Spleen (tissue), 7 donors: ENCODE data around the gene DDX56.

Experiments used
- POLR2AphosphoS5 ChIP-seq, 3 donors: sonication (generic); formaldehyde crosslinking; IDR thresholded peaks; one replicate each; pipeline ENCODE4 v1.5.1; 2017; ENCODE audit warnings: antibody characterized with exemption in 3 of 3
- TF ChIP-seq, protein P1 (sequence below), 11 experiments: fragments of 200-600 bp in 7 of 11; fragments of 450-650 bp in 4 of 11; sonication (generic) in 4 of 11; IDR thresholded peaks in 8 of 11; conservative IDR thresholded peaks in 3 of 11; 1 replicate in 7 of 11; 2 replicates in 4 of 11; pipeline versions ENCODE4 v1.4.0 to v1.8.0; 2016 to 2021; ENCODE audit warnings: antibody characterized with exemption in 11 of 11, inconsistent platforms in 4 of 11, mild to moderate bottlenecking in 1 of 11
- donor health status: DM: no; HTN: no; CAD: no; lungs with moderate emphysema.
- donor health status: DM: no; HTN: no; CAD: no.
- donor health status: DM: no; HTN: no; CAD: no.

DNA sequence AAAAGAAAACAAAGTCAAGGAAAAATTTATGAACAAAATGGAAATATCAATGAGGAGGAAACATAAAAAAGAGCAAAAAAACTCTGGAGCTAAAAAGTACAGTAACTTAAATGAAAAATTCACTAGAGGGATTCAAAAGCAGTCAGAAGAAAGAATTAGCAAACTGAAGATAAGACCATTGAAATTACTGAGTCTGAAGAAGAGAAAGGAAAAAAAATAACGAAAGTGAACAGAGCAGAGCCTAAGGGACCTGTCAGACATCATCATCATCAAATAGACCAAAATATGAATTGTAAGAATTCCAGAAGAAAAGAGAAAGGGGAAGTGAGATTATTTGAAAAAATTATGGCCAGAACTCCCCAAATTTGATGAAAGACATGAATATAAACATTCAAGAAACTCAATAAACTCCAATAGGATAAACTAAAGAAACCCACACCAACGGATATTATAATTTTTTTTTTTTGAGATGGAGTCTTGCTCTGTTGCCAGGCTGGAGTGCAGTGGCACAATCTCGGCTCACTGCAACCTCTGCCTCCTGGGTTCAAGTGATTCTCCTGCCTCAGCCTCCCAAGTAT lies 48.8 kb downstream of the DDX56 start:
- TF ChIP-seq, protein P1, sequence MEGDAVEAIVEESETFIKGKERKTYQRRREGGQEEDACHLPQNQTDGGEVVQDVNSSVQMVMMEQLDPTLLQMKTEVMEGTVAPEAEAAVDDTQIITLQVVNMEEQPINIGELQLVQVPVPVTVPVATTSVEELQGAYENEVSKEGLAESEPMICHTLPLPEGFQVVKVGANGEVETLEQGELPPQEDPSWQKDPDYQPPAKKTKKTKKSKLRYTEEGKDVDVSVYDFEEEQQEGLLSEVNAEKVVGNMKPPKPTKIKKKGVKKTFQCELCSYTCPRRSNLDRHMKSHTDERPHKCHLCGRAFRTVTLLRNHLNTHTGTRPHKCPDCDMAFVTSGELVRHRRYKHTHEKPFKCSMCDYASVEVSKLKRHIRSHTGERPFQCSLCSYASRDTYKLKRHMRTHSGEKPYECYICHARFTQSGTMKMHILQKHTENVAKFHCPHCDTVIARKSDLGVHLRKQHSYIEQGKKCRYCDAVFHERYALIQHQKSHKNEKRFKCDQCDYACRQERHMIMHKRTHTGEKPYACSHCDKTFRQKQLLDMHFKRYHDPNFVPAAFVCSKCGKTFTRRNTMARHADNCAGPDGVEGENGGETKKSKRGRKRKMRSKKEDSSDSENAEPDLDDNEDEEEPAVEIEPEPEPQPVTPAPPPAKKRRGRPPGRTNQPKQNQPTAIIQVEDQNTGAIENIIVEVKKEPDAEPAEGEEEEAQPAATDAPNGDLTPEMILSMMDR (IDR thresholded peaks at IDR 0.05 in 8 of 11, conservative IDR thresholded peaks at IDR 0.05 in 3 of 11) = no peak
- no peak for TF ChIP-seq POLR2AphosphoS5 (IDR thresholded peaks at IDR 0.05)
